HG03196 (cell line): ENCODE results near the gene OR13C9.
"Not testable (repeated sequence)": the region's sequence is repeated elsewhere in the genome, so short reads cannot be mapped to it uniquely, and the experiment has no call there.

Experiments used
- ATAC-seq: cut with Tn5 transposase; IDR thresholded peaks from one replicate; pipeline ENCODE4 v1.9.1; 2021; ENCODE audit not compliant: unreplicated experiment

Gene OR13C9, protein sequence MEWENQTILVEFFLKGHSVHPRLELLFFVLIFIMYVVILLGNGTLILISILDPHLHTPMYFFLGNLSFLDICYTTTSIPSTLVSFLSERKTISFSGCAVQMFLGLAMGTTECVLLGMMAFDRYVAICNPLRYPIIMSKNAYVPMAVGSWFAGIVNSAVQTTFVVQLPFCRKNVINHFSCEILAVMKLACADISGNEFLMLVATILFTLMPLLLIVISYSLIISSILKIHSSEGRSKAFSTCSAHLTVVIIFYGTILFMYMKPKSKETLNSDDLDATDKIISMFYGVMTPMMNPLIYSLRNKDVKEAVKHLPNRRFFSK

DNA sequence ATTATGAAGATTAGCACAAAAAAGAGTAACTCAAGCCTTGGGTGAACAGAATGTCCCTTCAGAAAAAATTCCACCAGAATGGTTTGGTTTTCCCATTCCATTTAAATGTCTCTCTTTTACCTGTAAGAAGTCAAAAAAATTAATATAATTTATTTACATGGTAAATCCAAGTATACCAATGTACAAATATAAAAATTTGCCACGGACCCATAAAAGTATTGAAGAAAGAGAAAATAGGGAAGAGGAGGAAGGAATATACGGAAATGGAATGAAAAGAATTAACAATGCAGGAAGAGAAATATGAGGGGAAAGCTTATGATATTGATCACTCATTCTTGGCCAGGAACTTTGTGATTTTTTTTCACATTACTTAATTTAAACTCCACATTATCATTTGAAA, at the start of gene OR13C9:
Gene OR13C9, minus strand, starts transcription at position 101 of the 400 bp plus-strand sequence. Its CDS starts 0 bp downstream, at position 101.
- no peak for ATAC-seq

DNA sequence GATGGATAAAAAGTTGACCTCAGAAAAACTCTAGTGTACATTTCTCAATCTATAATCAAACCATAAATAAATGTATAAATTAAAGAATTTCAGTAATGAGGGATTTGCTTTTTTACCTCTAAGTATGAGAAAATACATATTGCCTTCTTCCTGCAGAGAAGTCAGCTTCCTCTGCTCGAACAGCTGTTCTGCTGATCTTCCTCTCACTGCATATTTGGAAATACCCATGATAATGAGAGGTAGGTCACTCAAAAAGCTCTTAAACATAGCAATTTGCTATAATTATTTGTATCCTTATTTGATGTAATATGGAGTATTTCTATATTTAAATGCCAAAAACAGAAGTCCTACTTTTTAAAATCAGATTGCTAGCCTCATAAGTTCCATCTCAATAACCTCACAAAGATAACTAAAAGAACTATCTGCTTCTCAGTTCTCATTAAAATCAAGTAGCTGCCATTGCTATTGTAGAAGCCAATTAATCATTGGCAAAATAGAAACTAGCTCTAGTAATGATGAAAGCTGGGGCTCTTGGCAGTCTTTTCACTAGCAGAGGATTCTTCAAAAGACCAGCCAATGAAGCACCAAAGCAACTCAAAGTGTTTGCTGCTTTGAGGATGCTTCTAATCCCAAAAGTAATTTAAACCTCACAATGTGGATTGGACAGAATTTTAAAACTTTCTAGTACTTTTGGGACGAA, 40.6 kb upstream of the OR13C9 start:
- ATAC-seq: no peak

DNA sequence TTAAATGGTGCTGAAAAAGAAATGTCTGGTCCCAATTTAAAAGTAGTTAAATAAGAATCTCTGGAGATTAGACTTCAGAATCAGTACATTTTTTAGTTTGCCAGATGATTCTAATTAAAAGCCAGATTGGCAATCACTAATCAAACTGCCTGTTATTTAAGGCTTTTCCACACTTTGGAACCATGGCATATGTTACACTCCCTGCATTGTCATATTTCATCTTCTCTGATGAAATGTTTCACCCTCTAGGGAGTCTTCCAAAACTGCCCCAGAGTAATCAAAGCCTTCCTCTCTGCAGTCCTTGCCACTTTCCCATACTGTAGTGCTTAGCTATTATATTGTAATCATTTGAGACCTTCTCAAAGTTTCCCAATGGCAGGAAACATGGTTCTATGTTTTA, 17.5 kb upstream of the OR13C9 start:
- ATAC-seq: no peak

DNA sequence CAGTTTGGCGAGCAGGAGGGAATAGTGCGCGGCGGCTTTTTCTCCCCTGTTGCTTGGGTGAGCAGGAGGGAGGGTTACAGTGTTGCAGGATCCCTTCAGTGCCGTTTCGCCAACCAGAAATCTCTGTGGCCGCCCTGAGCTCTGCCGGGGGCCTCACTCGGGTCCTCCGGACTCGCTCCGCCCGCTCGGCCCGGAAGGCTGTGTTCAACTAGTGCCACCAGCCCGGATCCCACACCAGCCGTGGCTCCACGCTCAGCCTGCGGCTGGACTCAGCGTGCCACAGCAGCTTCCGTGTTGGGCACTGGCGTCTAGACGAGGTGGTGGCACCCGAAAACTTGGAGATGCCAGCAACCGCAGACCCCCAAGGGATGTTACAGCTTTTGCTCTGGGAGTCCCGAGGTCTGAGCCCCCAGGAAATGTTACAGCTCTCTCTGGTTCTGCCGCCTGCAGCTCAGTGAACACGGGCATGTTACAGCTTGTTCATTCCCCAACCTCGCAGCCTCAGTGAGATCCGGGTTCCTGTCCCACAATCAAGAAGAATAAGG, 16.0 kb upstream of the OR13C9 start:
- ATAC-seq: no peak

DNA sequence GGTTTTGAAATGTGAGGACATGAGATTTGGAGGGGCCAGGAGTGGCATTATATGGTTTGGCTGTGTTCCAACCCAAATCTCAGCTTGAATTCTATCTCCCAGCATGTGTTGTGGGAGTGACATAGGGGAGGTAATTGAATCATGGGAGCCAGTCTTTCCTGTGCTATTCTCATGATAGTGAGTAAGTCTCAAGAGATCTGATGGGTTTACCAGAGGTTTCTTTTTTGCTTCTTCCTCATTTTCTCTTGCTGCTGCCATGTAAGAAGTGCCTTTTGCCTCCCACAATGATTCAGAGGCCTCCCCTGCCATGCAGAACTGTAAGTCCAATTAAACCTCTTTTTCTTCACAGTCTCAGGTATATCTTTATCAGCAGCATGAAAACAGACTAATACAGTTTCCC, 8.0 kb upstream of the OR13C9 start:
- ATAC-seq: not testable (repeated sequence)

DNA sequence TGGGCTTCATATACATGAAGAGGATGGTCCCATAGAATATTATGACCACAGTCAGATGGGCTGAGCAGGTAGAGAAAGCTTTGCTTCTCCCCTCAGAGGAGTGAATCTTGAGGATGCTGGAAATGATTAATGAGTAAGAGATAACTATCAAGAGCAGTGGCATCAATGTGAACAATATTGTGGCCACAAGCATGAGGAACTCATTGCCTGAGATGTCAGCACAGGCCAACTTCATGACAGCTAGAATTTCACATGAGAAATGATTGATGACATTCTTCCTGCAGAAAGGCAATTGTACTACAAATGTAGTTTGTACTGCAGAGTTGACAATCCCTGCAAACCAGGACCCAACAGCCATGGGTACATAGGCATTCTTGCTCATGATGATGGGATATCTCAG, 586 bp downstream of the OR13C9 start:
- no peak for ATAC-seq

DNA sequence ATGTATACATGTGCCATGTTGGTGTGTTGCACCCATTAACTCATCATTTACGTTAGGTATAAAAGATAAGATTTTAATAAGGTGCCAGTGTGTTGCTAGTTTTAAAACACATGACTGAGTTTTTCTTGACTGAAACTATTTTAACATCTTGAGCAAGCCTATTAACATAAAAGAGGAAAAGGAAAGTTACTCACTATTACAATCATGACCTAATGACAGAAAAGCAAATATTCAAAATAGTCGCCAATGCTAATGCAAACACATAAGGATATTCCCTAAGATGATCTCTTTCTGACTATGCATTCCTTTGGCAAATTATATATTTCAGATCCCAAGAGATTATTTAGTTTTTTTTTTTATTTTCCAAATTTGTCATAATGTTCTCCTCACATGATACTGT, 6.8 kb downstream of the OR13C9 start:
- no peak for ATAC-seq

DNA sequence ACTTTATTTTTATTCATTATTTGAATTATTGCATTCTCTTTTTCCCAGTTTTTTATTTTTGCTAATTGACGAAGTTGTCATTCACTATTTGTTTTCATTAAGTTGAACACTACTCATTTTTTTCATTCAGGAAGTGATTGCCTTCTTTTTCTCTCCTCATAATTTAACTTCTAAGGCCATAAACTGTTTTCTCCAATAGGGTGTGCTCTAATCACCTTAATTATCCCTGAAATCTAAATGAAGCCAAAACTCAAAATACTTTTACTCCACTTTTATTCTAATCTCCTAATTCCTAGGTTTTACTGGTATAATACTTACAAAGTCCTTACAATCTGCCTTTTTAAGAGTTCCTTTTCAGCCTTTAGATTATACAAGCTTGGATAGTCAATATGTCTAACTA, 9.7 kb downstream of the OR13C9 start:
- ATAC-seq: no peak

DNA sequence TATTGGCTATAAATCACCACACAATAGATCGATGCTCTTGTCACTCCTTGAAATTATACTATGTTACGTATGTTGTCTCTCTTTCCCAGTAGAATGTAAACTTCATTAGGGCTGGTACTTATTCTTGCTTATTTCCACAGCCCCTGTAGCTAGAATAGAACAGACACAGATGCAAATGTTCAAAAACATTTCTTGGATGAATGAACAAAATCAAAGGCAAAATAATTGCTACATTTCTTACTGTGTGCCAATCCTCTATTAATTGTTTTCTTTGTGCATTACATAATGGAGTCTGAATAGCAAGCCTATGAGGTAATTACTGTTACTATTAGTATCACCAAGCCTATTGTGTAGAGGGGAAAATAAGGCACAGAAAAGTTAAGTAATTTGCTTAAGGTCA, 11.9 kb downstream of the OR13C9 start:
- no peak for ATAC-seq

DNA sequence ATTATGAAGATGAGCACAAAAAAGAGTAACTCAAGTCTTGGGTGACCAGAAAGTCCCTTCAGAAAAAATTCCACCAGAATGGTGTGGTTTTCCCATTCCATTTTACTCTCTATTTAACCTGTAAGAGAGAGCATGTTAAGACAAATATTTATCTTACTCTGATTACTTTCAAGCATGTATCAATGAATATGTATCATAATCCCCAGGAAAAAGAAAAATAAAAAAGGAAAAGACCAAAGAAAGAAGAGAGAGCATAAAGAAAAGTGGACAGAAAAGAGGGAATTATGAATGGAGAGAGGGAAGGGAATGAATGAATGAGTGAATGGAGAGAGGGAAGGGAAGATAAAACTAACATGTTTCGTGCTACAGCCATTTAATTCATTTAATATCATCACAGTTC, 12.5 kb downstream of the OR13C9 start, which contains the start of gene OR13C2:
Gene OR13C2, minus strand, starts transcription at position 101 of the 400 bp plus-strand sequence. Its CDS starts 0 bp downstream, at position 101.
- ATAC-seq: not testable (repeated sequence)

DNA sequence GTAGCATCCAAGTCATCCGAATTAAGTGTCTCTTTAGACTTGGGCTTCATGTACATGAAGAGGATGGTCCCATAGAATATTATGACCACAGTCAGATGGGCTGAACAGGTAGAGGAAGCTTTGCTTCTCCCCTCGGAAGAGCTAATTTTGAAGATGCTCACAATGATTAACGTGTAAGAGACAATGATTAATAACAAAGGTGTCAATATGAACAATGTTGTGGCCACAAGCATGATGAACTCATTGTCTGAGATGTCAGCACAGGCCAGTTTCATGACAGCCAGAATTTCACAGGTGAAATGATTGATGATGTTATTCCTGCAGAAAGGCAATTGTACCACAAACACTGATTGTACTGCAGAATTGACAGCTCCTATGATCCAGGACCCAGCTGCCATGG, 13.2 kb downstream of the OR13C9 start:
- ATAC-seq: no peak

DNA sequence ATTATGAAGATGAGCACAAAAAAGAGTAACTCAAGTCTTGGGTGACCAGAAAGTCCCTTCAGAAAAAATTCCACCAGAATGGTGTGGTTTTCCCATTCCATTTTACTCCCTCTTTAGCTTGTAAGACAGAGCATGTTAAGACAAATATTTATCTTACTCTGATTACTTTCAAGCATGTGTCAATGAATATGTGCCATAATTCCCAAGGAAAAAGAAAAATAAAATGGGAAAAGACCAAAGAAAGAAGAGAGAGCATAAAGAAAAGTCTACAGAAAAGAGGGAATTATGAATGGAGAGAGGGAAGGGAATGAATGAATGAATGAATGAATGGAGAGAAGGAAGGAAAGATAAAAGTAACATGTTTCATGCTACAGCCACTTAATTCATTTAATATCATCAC, 18.7 kb downstream of the OR13C9 start, which contains the start of gene OR13C5:
Gene OR13C5, minus strand, starts transcription at position 101 of the 400 bp plus-strand sequence. Its CDS starts 0 bp downstream, at position 101.
- not testable (repeated sequence) for ATAC-seq

DNA sequence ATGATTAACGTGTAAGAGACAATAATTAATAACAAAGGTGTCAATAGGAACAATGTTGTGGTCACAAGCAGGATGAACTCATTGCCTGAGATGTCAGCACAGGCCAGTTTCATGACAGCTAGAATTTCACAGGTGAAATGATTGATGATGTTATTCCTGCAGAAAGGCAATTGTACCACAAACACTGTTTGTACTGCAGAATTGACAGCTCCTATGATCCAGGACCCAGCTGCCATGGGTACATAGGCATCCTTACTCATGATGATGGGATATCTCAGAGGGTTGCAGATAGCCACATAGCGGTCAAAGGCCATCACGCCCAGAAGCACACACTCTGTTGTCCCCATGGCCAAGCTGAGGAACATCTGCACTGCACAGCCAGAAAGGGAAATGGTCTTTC, 19.3 kb downstream of the OR13C9 start:
- not testable (repeated sequence) for ATAC-seq

DNA sequence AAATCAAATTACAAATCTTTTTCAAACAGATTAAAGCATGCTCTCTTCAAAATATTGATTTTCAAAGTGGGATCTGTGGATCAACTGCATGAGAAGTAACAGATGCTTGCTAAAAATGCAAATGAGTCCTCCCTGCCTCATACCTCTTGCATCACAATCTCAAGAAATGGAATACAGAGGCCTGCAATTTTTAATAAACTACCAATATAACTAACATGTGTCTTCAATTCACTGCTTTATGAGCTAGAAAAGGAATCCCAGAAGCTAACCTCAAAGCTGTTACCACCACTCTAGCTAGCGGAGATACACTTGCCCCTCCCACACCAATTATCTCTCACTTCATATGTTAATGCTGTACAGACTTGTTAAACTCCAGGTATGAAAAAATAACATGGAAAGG, 28.4 kb downstream of the OR13C9 start:
- ATAC-seq: no peak

DNA sequence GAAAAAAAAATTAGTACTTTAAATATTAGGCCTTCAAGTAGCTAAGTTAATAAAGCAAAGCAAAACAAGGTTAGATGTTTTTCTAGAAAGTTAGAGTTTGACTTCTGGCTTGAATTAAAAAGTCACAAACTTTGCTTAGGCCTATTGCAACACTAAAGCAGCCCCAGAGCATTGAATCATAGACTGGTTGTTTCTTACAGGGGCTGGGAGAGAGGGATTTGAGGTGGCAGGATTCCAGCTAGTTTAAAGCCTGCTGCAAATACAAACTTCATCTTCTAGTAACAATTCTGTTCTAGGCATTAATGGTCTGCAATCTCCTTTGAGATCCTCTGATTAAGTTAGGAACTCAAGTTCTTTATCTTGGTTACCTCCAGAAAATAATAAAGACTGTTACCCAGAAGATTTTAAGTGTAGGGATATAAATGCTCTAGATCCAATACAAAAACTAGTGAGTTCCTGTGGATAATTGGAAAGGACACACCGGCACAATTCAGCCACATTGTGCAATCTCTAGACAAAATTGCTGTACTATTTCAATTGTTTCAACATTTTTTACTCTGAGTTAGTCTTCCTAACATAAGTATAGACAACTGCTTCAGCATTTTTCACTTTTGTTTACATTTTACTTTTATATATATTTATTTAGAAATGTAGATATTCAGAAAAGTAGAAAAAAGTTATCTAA, 31.4 kb downstream of the OR13C9 start:
- no peak for ATAC-seq

DNA sequence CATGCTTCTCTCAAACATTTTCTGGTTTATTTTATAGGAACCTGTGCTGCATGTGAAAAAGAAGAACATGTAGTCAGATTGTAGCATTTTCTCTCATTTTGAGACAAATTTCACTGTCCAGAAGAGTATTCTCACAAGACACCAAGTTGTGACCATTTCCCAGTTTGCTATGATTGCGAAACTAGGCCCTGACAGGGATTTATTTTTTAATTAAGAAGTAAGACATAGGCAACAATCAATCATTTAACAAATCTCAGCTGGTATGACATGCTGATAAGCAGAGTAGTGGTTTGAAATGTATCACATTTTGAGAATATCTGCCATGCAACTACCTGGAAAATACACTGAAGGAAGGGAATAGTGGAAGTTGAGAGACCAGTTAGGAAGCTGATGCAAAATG, 37.4 kb downstream of the OR13C9 start:
- ATAC-seq: no peak

DNA sequence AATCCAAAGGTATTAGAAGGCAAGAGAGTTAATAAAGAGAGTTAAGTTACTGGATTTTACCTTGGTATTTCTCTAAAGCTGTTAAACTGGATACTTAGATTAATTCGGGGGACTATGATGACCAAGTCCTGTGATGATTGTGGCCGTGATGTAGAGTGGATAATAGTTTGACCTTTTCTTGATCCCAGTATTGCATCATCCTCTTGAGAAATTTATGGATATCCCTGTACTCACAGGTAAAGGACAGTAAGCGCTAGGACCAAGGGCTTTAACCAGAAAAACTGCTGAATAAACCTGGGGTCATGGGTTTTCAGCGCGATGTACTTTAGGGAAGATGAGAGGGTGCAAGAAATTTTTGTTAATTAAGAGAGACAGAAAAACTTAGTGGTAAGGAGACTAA, 40.7 kb downstream of the OR13C9 start:
- no peak for ATAC-seq

DNA sequence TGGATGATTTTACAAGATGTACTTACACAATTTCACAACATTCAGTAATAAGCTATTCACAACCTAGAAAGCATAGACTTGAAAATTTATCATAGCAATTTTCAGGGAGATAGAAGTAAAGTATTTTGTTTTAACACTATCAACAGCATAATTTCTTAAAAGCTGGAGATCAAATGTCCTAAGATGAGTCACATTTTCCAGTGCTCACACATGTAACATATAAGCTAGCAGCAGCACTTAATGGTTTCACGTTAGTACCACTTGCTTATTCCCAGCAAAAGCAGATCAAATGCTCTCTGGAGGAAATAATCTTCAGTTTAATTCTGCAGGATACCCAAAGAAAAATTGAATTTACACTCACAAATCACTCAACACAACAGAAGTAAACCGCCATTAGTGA, 42.5 kb downstream of the OR13C9 start:
- ATAC-seq: no peak

DNA sequence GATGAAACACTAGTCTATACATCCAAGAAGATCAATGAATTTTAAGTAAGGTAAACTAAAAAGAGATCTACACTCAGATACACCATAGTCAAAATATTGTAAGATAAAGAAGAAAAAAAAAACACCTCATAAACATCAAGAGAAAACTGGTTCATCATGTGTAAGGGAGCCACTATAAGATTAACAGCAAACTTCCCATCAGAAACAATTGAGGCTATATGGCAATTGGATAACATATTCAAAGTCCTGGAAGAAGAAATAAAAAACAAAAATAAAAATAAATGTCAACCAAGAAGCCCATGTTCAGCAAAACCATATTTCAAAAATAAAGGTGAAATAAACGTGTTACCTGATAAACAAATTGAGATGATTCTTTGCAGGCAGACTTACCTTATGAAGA, 45.4 kb downstream of the OR13C9 start:
- ATAC-seq: no peak

DNA sequence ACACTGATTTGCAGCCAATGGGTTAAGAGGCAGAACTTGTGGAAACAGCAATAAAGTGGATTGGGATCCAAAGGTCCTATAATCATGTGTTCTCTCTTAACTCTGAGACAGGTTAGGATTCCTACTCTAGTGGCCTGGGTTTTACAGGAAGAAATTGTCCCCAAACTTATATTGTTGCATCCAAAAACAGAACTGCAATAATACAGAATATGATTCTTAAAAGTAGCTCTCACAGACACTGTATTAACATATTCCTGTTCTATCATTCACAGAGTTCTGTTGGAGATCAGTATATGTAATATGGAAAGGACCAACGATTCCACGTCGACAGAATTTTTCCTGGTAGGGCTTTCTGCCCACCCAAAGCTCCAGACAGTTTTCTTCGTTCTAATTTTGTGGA, 49.1 kb downstream of the OR13C9 start, which contains the start of gene OR13C8:
Gene OR13C8, plus strand, starts transcription at position 301 of the 400 bp plus-strand sequence. Its CDS starts 0 bp downstream, at position 301.
- no peak for ATAC-seq
